Measurements from ENCODE around the gene TRPV6.

Gene TRPV6

GRCh38 chr7:142868986-142869415, 16.5 kb downstream of the TRPV6 start:
- no peak for DNase-seq (ENCODE audit: low spot score)

- no peak for DNase-seq (ENCODE audit: low spot score)
Measured at GRCh38 chr7:142868188-142868985, 17.2 kb downstream of the TRPV6 start.

GRCh38 chr7:142867398-142868187, 18.0 kb downstream of the TRPV6 start:
- no peak for DNase-seq (ENCODE audit: low spot score)

DNA sequence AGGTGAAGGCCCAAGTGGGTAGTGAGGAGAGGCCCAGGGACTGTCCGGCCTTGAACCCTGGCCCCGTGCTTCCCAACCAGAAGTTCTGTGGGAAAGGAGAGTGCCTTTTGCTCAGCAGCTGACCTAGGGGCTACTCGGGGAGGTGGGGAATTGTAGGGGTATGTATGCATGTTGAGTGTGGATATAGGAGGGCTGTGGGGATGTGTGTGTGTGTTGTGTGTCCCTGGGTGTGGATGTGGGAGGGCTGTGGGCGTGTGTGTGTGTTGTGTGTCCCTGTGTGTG, 18.5 kb downstream of the TRPV6 start:
- no peak for DNase-seq (ENCODE audit: low spot score)

DNA sequence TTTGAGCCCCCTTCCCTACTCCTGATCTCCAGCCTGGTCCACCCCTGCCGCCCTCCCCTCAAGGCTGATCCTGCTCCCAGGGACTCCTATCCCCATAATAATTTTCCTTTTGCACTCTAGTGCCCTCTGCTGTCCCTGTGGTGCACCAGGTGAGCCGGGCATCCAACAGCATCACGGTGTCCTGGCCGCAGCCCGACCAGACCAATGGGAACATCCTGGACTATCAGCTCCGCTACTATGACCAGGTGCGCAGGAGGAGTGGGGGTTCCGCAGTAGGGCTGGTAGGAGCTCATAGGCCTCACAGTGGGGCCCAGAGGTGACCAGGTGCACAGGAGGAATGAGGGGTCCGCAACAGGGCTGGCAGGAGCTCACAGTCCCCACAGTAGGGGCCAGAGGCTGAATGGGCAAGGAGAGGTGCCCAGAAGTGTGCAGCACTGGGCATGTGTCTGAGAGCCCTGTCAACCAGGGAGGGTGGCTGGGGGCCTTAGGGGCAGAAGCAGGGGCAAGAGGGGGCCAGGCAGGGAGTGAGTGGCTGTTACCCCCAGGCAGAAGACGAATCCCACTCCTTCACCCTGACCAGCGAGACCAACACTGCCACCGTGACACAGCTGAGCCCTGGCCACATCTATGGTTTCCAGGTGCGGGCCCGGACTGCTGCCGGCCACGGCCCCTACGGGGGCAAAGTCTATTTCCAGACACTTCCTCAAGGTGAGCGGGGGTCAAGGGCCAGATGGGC, 19.0 kb downstream of the TRPV6 start:
- no peak for DNase-seq (ENCODE audit: low spot score)

DNA sequence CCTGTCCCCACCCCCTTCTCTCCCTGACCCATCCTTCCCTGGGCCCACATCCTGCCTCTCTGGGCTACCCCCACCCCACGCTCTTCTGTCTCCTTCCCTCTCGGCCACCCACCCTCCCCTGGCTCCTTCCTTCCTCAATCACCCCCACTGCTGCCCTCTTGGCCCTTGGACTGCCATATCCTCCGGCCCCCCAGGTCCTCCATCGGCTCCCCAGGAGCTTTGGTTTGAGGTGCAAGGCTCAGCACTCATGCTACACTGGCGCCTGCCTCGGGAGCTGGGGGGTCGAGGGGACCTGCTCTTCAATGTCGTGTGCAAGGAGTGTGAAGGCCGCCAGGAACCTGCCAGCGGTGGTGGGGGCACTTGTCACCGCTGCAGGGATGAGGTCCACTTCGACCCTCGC, 19.8 kb downstream of the TRPV6 start:
- DNase-seq (ENCODE audit: low spot score): no peak

DNA sequence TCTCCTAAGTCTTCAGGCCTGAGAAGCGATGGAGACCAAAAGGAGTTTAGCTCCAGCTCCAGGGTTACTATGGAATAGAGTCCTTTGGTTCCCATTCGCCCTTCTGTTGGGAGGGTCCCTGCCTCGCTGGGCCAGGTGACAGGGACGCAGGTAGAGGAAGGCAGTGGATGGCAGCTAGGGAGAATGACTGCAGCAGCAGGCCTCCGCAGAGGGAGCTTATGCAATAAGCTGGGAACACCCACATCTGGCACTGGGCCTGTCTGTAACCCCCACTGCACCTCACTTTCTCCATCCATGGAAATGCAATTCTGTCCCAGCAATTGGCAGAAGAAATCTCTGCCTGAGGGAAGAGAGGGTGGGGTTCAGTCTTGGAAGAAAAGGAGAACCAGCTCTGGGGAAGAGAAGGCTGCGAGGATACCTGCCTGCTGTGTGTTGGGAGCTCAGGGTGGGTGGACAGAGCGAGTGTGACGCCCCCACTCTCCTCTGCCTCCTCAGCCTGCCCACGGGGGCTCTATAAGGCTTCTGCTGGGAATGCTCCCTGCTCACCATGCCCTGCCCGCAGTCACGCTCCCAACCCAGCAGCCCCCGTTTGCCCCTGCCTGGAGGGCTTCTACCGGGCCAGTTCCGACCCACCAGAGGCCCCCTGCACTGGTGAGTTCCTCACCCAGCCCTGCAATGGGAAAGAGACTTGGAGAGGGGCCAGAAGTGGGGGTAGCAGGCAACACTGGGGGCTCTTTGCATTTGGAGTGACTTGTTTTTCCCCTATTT, 20.4 kb downstream of the TRPV6 start:
- no peak for DNase-seq (ENCODE audit: low spot score)

DNA sequence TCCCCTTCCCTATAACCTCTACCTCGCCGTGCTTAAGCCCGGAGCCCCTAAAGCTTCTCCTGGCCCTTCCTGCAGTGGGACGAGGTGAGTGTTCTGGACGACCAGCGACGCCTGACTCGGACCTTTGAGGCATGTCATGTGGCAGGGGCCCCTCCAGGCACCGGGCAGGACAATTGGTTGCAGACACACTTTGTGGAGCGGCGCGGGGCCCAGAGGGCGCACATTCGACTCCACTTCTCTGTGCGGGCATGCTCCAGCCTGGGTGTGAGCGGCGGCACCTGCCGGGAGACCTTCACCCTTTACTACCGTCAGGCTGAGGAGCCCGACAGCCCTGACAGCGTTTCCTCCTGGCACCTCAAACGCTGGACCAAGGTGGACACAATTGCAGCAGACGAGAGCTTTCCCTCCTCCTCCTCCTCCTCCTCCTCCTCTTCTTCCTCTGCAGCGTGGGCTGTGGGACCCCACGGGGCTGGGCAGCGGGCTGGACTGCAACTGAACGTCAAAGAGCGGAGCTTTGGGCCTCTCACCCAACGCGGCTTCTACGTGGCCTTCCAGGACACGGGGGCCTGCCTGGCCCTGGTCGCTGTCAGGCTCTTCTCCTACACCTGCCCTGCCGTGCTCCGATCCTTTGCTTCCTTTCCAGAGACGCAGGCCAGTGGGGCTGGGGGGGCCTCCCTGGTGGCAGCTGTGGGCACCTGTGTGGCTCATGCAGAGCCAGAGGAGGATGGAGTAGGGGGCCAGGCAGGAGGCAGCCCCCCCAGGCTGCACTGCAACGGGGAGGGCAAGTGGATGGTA, 21.5 kb downstream of the TRPV6 start:
- no peak for DNase-seq (ENCODE audit: low spot score)

DNA sequence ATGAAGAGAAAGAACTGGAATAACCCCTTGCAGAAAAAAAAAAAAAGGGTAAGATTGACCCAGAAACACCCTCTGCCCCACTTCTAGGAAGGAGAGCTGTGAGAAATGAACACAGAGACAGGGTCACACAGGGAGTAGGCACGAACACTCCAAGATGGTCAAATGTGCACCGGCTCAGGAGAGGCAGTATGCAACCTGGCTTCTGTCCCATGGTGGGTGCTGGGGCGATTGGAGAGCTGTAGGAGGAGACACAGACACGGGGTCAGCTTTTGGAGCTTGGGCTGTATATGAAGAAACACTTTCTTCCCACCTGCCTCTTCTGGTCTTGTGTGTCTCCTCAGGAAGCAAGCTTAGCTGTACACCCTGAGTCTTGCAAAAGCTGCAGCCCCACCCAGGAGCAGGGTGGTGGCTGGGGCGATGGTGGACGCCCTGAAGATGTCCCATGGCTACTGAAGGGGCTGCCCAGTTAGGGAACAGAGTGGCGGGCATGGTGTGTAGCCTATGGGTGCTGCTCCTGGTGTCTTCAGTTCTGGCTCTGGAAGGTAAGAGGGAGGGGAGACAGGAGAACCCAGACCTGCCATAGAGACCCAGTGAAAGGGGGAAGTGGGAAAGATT, 22.7 kb downstream of the TRPV6 start:
- DNase-seq (ENCODE audit: low spot score): no peak

- no peak for DNase-seq (ENCODE audit: low spot score)
Measured at GRCh38 chr7:142862351-142862750, 23.2 kb downstream of the TRPV6 start.

DNA sequence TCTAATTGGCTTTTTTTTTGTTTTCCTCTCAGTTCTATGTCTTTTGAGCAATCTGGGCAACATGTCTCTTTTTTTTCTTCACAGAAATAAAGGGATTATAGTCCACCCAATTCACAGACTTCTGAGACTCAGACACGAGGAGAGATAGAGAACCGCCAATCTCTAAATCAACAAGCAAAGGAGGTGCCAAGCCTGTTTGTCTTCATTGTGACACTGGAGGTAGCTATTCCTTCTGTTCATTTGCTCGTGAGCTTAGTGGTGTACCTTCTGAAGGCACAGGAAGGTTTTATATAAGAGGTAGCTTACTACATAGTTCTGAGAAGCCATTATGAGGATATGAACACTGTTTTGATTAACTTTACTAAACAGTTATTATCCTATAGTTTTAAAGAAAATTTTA, 24.6 kb downstream of the TRPV6 start:
- no peak for DNase-seq (ENCODE audit: low spot score)

GRCh38 chr7:142859829-142860228, 25.7 kb downstream of the TRPV6 start:
- DNase-seq (ENCODE audit: low spot score): no peak

GRCh38 chr7:142859411-142859810, 26.1 kb downstream of the TRPV6 start:
- no peak for DNase-seq (ENCODE audit: low spot score)

- DNase-seq (ENCODE audit: low spot score): no peak
Measured at GRCh38 chr7:142857625-142858024, 27.9 kb downstream of the TRPV6 start.

DNA sequence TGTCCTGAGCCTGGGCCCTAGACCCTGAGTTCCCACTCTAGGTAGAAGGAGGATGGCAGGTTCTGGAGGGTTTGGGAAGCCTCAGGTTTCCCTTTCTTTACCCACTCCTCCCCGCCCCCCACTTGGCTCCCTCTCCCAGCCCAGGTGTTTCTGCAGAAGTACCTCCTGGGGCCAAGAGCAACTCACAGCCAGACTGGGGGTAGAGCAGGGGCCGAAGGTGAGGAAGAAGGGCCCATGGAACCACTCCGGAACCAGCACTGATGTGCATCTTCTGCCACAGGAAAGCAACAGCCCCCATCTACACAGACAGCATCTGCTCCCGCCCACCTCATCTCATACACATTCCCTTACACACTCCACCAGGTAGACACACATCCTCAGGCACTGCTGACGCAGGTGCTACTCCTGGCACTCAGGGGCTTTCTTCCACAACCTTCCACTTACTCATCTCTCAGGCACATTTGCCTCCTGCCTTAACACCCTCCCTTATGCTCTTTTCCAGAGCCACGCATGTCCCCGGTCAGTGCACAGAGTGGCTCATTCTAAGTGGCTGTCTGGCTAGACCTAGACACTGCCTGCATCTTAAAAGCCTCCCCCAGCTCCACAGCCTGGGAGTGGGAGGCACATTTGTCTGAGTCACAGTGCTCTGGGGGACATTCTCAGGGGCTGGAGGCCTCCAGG, 28.8 kb downstream of the TRPV6 start:
- no peak for DNase-seq (ENCODE audit: low spot score)

DNA sequence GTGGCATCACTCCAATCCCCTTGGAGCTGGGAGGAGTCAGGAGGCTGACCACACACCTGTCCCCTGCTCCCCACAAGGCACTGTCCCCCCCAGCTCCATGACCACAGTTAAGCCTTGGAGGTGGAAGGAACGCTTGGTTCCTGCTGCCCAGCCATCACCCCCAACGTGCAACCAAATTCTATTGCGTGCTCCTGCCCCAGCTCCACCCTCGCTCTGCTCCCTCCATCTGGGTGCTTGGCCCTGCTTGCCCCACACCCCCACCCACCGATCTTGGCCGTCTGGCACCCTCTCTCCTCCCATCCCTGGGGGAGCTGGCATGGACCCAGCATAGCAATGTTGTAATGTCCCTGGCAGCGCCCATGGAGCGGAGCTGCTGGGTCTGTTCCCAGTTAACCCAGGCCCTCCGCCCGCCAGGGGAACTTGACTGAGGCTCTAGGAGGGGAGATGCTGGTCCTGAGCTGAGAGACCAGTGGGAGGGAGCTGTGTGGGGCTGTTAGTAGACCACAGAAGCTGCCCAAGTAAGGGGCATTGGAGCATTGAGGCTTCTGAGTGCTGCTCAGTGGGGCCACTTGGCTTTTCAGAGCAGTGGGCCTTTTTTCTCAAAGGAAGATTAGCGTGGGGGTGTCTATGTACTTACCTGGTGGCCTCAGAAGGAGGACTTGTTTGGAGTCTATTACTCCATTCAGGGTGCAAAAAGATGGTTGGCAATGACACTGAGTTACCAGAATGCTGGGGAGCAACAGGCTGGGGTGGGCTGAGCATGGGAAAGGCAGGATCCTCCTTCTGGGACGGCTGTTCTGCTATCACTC, 29.6 kb downstream of the TRPV6 start:
- no peak for DNase-seq (ENCODE audit: low spot score)

- no peak for DNase-seq (ENCODE audit: low spot score)
Measured at GRCh38 chr7:142855114-142855743, 30.3 kb downstream of the TRPV6 start.

DNA sequence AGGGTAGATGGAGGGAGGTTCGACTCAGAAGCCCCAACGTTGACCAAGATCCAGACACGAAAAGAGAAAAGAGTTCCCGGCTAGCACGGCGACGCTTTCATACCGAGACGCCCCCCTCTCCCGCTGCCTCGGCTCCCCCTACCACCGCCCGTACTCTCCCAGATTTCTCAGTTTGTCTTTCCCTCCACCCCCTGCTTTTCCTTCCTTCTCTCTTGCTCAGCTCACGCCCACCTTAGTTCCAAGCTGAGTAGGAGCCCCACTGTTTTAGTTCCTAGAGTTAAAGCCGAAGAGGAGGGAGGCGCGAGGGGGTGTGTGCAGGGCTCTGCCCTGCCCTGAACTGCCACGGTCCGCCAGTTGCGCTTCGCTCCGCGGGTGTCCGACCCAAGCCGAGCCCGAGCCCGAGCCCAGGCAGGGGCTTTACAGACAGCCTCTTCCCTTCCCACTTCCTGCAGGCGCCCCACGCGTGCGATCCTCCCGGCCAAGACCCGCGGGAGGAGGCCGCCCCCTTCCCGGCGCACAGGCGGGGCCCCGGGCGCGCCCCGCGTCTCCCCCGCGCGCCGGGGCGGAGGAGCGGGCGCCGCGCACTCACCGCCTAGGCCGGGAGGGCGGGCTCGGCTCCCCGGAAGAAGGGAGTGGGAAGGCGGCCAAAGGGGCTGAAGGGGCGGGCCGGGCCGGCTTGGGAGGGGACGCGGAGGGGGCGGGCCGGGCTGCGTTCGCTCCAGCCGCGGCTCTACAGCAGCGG, 31.0 kb downstream of the TRPV6 start, which contains the start of gene EPHB6:
Gene EPHB6, plus strand, starts transcription at position 705 of the 742 bp plus-strand sequence. CDS start 8,152 bp downstream, outside the sequence.
- DNase-seq (ENCODE audit: low spot score): no peak
